HAP-1 (cell line): ENCODE data around the gene PRX.

ENCODE experiments used
- DNase-seq, 2 experiments: peaks; one replicate each; pipeline ENCODE4 v3.0.0-alpha.2; 2016 to 2020; ENCODE audit warnings: low spot score in 2 of 2
- H3K27me3 ChIP-seq: fragments of 250-450 bp; sonication (Bioruptor Pico); 2 replicates; pipeline ENCODE4 v1.5.1; 2020; ENCODE audit warnings: low read depth, mild to moderate bottlenecking, moderate library complexity
- H3K36me3 ChIP-seq: fragments of 250-450 bp; sonication (Bioruptor Pico); replicated peaks from 2 replicates; pipeline ENCODE4 v1.5.1; 2020; ENCODE audit warnings: mild to moderate bottlenecking
- H3K4me1 ChIP-seq: fragments of 250-450 bp; sonication (Bioruptor Pico); 2 replicates; pipeline ENCODE4 v1.5.1; 2020; ENCODE audit warnings: mild to moderate bottlenecking
- H3K4me3 ChIP-seq: fragments of 250-450 bp; sonication (Bioruptor Pico); 2 replicates; pipeline ENCODE4 v1.5.1; 2020; ENCODE audit warnings: mild to moderate bottlenecking, moderate library complexity
- H3K9me3 ChIP-seq: fragments of 250-450 bp; sonication (Bioruptor Pico); 2 replicates; pipeline ENCODE4 v1.5.1; 2020; ENCODE audit warnings: mild to moderate bottlenecking, moderate library complexity
- in situ Hi-C: fragments of 300-500 bp; cut with MboI; formaldehyde crosslinking; loops from 3 replicates; pipeline ENCODE4 v1.14.3; 2020; ENCODE audit warnings: low sequenced_read_pairs, inconsistent platforms, mixed read lengths

The PRX gene

DNA sequence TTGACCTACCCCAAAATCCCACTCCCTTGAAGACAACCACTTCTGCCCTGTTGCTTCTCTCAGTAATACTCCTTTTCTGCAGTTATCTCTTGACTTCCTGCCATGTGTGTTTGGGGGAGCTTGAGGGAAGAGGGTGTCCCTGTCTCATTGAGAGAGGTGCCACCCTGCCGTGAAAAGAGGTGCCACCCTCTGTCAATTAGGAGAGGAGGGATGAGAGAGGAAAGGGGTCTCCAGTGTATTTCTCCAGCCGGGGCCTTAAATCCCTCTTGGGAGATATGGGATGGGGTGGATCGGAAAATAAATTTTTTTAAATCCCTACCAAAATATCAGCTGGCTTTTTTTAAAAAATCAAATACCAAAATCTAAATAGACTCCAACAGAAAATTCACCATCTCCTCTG, 48.2 kb downstream of the PRX start:
- H3K4me3 ChIP-seq, result no peak overlapping the region

DNA sequence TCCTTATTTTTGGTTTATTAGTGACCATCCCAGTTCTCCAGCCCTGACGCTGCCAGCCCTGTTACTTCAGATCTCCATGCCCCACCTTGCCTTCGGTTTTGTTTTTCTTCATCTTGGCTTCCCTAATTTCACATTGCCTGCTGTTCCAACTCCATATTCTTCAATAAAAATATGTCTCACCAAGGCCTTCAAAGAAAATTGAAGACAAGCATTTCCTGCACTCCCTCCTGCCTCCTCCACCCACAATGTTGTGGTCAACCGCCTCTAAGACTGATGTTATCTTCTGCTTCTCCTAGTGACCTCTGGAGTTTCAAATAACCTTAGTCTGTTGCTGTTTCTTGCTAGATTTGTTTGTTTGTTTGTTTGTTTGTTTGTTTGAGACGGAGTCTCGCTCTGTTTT, 50.1 kb downstream of the PRX start:
- Histone ChIP-seq H3K27me3 (no peaks in the 10 kb centered on the region), H3K4me1 (no peaks in the 10 kb centered on the region), H3K4me3 (no peak overlapping the region), H3K36me3 (no peaks in the 10 kb centered on the region; the same call in 1 of the 2 replicates), H3K9me3 (no peaks in the 10 kb centered on the region)
- in situ Hi-C loops, result no loop called here
- no peak for DNase-seq

More for the DNA sequence above, 48.2 kb downstream of the PRX start:
- DNase-seq, result no peak
- Histone ChIP-seq H3K4me1 (no peaks in the 10 kb centered on the region), H3K36me3 (no peaks in the 10 kb centered on the region; the same call in 1 of the 2 replicates), H3K27me3 (no peaks in the 10 kb centered on the region), H3K9me3 (no peaks in the 10 kb centered on the region)
- in situ Hi-C loops, result no loop called here

DNA sequence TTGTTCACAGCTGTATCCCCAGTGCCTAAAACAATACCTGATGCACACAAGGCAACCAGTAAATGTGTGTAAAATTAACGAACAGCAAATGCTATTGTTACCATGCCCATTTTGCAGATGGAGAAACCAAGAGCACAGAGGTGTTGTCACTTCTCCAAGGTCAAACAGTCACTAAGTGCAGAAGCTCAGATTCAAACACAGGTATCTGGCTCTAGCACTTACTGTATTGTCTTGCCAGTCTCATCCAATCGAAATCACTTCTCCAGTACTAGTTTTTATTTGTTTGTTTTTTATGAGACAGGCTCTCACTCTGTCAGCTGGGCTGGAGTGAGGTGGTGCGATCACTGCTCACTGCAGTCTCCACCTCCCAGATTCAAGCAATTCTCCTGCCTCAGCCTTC, 51.0 kb downstream of the PRX start:
- Histone ChIP-seq H3K36me3 (no peaks in the 10 kb centered on the region; the same call in 1 of the 2 replicates), H3K4me3 (no peak overlapping the region), H3K4me1 (no peaks in the 10 kb centered on the region), H3K9me3 (no peaks in the 10 kb centered on the region), H3K27me3 (no peaks in the 10 kb centered on the region)
- no peak for DNase-seq
- in situ Hi-C loops, result no loop called here

DNA sequence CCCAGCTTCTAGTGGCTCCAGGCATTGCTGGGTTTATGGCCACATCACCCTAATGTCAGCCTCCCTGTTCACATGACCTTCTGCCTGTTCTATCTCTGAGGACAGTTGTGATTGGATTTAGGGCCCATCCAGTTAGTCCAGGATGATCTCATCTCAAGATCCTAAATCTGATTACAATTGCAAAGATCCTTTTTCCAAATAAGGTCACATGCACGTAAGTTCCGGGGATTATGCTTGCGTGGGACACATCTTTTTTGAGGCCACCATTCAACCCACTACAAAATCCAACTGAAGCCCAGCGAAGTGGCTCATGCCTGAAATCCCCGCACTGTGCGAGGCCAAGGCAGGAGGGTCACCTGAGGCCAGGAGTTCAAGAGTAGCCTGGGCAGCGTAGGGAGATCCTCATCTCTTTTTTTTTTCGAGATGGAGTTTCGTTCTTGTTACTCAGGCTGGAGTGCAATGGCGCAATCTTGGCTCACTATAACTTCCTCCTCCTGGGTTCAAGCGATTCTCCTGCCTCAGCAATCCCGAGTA, 52.4 kb downstream of the PRX start:
- no peaks in the 10 kb centered on the region for H3K36me3 ChIP-seq
- no peak overlapping the region for H3K4me3 ChIP-seq
- in situ Hi-C loops, result no loop called here
- no peaks in the 10 kb centered on the region for H3K27me3 ChIP-seq
- H3K4me1 ChIP-seq, result no peaks in the 10 kb centered on the region
- no peaks in the 10 kb centered on the region for H3K9me3 ChIP-seq
- DNase-seq, result no peak

DNA sequence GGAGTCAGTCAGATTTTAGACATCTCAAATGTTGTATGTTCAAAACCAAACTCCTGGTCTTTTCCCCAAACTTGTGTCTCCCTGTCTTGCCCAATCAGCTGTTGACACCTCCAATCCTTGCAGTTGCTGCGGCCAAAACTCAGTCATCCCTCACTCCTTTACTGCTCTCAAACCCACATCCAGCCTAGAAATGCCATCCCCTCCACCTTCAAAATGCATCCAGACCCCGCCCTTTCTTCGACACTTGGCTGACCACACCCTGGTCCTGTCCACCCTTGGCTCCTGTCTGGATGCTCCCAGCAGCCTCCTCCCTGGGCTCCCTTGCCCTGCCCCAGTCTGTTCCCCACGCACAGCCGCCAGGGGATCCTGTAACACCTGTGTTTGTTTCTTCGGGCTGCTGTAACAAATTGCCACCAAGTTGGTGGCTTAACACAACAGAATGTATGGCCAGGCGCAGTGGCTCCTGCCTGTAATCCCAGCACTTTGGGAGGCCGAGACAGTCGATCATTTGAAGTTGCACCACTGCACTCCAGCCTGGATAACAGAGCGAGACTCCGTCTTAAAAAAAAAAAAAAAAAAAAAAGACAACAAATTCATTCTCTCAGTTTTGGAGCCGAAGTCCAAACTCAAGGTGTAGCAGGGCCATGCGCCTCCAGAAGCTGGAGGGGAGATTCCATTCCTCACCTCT, 53.0 kb downstream of the PRX start:
- Histone ChIP-seq H3K9me3 (no peaks in the 10 kb centered on the region), H3K36me3 (no peaks in the 10 kb centered on the region), H3K27me3 (no peaks in the 10 kb centered on the region), H3K4me1 (no peaks in the 10 kb centered on the region), H3K4me3 (no peak overlapping the region)
- in situ Hi-C loops, result no loop called here
- no peak for DNase-seq

DNA sequence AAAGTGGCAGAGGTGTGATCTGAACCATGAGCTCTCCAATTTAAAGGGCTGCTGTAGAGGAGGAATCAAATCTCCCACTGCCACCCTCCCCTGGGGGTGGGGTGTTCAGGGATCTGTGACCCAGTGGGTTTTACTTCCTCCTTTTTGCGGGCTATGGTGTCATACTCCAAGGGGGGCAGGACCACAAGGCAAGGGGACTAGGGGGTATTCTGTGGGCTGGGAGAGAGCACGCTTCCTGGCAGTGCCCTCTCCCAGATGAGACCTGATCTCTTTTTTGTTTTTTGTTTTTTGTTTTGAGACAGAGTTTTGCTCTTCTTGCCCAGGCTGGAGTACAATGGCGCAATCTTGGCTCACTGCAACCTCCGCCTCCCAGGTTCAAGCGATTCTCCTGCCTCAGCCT, 54.4 kb downstream of the PRX start:
- Histone ChIP-seq H3K4me1 (no peaks in the 10 kb centered on the region), H3K9me3 (no peaks in the 10 kb centered on the region), H3K4me3 (no peak overlapping the region), H3K36me3 (no peaks in the 10 kb centered on the region), H3K27me3 (no peaks in the 10 kb centered on the region)
- no peak for DNase-seq
- in situ Hi-C loops, result no loop called here

DNA sequence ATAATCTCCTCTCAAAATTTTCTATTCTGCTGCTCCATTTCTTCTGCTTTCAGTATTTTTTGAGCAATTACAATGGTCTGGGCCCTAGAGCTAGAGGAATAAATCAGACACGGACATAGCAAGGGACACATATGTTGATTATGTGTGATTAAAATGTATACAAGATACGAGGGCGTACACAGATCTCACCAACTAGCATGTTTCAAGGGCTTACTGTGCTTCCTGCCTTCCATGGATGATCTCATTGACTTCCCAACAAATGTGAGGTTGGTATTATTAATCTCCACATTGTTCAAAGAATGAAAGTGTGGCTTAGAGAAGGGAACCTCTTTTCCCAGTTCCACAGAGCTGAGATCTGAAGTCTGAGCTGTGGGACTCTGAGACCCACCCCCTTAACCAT, 55.5 kb downstream of the PRX start:
- no peak for DNase-seq
- no peaks in the 10 kb centered on the region for H3K27me3 ChIP-seq
- H3K36me3 ChIP-seq, result no peaks in the 10 kb centered on the region
- no peaks in the 10 kb centered on the region for H3K4me1 ChIP-seq
- in situ Hi-C loops, result no loop called here
- H3K4me3 ChIP-seq, result no peak overlapping the region
- no peaks in the 10 kb centered on the region for H3K9me3 ChIP-seq

DNA sequence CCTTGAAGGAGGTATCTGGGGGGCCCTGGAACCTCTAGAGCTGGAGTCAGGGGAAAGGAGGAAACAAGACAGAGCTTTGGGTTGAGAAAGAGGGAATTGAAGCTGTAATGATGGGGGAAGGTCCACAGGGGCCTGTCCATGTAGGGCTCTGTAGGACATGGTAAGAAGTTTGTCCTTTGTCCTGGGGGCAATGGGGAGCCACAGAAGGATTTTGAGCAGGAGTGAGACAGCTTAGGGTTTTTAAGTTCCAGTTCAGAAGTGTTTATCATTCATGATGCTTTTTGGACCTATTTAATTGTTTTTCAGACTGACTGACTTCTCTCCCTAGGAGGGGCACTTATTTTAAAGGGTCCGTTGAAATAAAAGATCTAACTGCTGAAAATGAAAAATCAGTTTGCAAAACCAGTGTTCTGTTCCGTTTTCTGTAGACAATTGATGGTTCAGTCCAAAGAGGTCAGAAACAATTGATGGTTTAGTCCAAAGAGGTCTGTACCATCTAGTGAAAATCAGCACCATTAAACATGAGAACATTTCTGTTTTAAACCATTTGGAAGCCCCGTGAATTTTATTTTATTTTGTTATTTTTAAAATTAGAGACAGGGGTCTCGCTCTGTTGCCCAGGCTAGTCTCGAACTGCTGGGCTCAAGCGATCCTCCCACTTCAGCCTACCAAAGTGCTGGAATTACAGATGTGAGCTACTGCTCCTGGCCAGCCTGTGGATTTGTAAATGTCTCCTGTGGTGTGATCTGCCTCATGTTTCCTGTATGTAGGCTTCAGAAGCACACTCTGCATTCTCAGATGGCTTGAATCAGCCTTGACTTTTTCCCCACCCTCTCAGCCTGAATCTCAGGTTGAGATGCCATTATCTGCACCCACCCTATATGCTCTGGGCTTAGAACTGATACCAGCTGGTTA, 56.2 kb downstream of the PRX start:
- no peak for DNase-seq
- no peaks in the 10 kb centered on the region for H3K4me1 ChIP-seq
- in situ Hi-C loops, result no loop called here
- no peaks in the 10 kb centered on the region for H3K9me3 ChIP-seq
- H3K27me3 ChIP-seq, result no peaks in the 10 kb centered on the region
- H3K4me3 ChIP-seq, result no peak overlapping the region
- no peaks in the 10 kb centered on the region for H3K36me3 ChIP-seq

DNA sequence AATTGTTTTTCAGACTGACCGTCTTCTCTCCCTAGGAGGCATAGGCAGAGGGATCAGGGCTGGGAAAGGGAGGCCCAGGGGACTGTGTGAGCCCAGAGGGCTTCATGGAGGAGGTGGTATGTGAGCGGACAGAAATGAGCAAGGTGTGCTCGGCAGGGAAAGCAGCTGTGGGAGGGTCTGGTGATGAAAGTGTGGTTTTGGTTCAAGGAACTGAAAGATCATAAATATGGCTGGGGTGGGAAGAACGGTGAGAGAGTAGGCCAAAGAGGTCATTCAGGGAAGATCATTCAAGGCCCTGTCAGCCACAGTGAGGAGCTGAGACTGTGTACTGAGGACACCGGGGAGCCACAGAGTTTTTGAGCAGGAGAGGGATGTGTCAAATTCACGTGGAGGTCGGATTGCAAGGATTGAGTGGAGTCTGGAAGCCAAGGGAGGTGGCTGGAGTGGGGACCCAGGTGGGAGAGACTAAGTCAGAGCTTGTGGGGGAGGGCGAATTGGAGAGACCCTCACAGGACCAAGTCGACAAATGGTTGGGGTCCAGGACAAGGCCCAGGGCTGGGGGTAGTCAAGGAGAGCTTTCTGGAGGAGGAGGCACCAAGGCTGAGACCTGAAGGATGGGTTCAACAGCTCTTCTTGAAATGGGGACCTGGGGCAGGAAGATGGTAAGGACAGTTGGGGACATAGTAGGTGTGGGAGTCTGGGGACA, 57.0 kb downstream of the PRX start:
- H3K36me3 ChIP-seq, result no peaks in the 10 kb centered on the region
- no peaks in the 10 kb centered on the region for H3K4me1 ChIP-seq
- in situ Hi-C loops, result no loop called here
- no peaks in the 10 kb centered on the region for H3K27me3 ChIP-seq
- H3K9me3 ChIP-seq, result no peaks in the 10 kb centered on the region
- DNase-seq, result no peak
- no peak overlapping the region for H3K4me3 ChIP-seq

DNA sequence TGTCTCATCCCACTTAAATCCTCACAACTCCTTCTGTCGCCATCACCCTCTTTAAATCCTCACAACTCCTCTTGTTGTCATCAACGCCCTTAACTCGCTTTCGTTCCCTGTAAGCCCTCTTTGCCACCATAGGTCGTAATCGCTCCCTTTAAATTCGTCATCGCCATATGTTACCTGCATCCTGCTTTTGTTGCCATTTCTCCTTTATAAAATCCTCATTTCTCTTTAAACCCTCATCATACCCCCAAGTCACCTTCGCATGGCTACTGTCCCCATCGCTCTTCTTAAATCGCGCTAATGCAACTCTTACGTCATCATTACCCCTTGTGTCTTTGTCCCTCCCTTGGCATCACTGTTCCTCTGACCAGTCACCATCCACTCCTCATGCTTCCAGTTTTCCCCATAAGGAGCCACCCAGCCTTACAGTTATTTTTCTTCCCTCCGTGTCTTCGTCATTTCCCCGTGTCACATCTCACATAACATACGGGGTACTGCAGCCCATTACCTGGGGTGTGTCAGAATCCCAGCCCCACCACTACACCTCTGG, 64.1 kb downstream of the PRX start:
- Histone ChIP-seq H3K27me3 (no peaks in the 10 kb centered on the region), H3K4me3 (peak overlapping the region; percentile 74), H3K4me1 (peaks cover 9% of the 10 kb centered on the region), H3K9me3 (no peaks in the 10 kb centered on the region), H3K36me3 (no peaks in the 10 kb centered on the region; the same call in 1 of the 2 replicates)
- in situ Hi-C loops, result no loop called here
- peak in 1 of 2 experiments; percentile 37 for DNase-seq

DNA sequence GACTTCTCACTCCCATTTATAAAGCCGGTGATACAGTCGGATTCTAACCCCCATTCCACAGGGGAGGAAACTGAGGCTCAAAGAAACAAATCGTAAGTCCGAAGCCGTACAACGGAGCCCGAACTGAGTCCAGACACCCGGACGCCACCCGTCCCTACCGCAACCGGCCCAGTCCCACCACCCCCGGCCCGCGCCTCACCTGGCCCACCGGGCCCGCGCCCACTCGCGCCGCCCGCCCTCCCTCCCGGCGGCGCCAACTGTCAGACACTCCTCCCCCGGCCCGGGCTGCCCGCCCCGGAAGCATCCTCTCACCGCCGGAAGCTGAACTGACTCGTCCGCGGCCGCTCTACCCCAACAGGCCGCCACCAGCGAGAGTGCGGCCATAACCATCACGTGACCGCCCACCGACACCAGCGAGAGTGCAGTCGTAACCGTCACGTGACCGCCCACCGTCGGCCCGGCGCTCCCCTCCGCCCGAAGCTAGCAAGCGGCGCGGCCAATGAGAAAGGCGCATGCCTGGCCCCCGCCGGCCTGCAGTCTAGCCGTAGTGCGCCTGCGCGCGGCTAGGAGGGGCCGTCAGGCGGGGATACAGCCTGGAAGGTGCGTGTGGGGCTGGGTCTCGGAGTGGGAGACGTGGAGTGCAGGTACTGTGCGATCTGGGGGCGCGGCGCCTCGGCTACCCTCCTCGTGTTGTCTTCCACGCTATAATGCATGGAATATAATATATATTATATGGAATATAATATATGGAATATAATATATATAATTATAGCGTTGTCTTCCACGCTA, 64.9 kb downstream of the PRX start, which contains the start of the genes C19orf47 and PLD3:
TSS of gene C19orf47 (minus strand) at position 273 of the 789 bp plus-strand sequence. CDS start 6,540 bp downstream, outside the sequence.
TSS of gene PLD3 (plus strand) at position 571 of the 789 bp plus-strand sequence. CDS start 17,789 bp downstream, outside the sequence.
- no peaks in the 10 kb centered on the region for H3K9me3 ChIP-seq
- peak; percentile 97 to 99 for DNase-seq
- H3K4me1 ChIP-seq, result peaks cover 9% of the 10 kb centered on the region
- H3K4me3 ChIP-seq, result peak within 1 kb of the TSS; percentile 74
- no peaks in the 10 kb centered on the region for H3K27me3 ChIP-seq
- in situ Hi-C loops, result no loop called here
- H3K36me3 ChIP-seq, result no peaks in the 10 kb centered on the region; the same call in 1 of the 2 replicates

DNA sequence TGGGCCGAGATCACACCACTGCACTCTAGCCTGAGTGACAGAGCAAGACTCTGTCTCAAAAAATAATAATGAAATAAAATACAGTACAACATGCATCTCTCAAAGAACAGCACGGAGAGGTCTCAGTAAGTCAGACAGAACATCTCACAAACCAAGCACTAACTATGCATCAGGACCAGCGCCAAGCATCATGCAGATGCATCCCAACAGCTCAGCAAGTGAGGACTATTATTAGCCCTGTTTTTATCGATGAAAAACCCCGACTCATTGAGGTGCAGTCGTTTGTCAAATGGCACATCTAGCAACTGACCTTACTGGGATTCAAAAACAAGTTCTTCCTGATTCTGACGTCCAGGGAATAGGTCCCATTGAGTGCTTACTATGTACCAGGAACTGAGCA, 68.8 kb downstream of the PRX start:
- H3K27me3 ChIP-seq, result no peaks in the 10 kb centered on the region
- in situ Hi-C loops, result no loop called here
- DNase-seq, result no peak
- peaks cover 9% of the 10 kb centered on the region for H3K36me3 ChIP-seq
- H3K4me3 ChIP-seq, result no peak overlapping the region
- no peaks in the 10 kb centered on the region for H3K9me3 ChIP-seq
- peaks cover 9% of the 10 kb centered on the region for H3K4me1 ChIP-seq
